Eye (tissue), 1 donor: Measurements from ENCODE around the gene CCL26.
A peak's percentile ranks its signal among the peaks of the same experiment; 100 is the strongest.
"Not testable (repeated sequence)": the region's sequence is repeated elsewhere in the genome, so short reads cannot be mapped to it uniquely, and the experiment has no call there.

Experiments used
- DNase-seq: peaks from one replicate; pipeline ENCODE4 v3.0.0-alpha.2; 2015

Gene CCL26

GRCh38 chr7:75738604-75738974, 33.4 kb downstream of the CCL26 start, which contains the start of gene HIP1:
Gene HIP1 (minus strand): TSS chr7:75738941. CDS start chr7:75738920, 21 bp downstream.
- no peak for DNase-seq

DNA sequence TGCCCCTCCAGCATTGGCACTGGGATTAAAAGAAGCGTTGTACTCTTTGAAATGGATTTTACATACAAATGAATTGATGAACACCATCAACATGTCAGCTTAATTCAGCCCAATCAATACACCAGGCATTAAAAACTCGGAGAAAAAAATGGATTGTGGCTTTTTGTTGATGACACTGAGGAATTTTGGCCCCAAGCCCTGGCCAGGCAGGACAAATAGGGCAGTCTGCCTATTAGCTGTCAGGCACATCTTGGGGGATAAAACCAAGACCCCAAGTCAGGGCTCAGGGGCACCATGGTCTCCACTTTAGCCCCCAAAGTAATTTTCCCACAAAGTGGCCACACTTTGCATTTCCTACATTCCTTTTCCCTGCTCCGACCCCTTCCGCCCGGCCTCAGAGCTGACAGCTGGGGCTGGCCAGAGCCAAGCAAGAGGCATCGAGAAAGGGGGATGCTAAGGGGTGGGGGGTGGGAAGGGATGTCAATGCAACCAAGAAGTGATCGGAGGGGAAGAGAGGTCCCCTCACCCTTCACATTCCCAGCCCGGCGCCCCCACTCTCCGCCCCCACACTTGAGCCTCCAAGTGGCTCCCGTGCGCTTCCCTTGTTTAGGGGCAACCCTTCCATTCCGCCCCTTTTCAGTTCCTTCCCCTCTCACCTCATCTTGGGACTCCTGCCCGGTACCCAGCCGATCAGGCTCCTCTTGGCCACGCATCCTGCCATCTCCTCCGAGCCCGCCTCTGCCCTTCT, 34.0 kb downstream of the CCL26 start:
- peak; percentile 62 for DNase-seq

DNA sequence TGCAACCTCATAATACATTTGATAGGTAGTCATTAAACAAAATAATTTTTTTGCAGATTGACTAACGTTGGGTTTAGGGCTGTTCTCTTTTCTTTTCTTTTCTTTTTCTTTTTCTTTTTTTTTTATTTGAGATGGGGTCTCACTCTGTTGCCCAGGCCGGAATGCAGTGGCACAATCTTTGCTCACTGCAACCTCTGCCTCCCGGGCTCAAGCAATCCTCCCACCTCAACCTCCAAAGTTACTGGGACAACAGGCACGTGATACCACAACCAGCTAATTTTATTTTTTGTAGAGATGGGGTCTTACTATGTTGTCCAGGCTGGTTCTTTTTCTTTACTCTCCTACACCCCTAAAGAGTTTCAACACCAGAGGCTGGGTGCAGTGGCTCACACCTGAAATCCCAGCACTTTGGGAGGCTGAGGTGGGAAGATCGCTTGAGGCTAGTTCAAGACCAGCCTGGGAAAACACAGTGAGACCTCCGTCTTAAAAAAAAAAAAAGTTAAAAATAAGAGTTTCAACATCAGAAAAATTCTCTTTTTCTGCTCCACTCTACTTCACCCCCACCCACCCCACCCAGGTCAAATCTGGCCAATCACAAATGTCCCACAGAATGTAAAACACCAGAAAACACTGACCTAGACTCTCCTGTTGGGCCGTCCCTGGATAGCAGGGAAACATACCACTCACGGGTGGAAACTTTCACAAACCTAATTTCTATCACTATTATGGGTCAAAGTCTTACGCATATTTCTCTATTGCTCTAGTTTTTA, 36.2 kb downstream of the CCL26 start:
- DNase-seq: no peak

GRCh38 chr7:75734586-75735458, 37.2 kb downstream of the CCL26 start:
- DNase-seq: peak; percentile 15

GRCh38 chr7:75732764-75733630, 39.0 kb downstream of the CCL26 start:
- DNase-seq: peak; percentile 15

GRCh38 chr7:75732016-75732521, 39.9 kb downstream of the CCL26 start:
- no peak for DNase-seq

GRCh38 chr7:75729851-75730274, 42.1 kb downstream of the CCL26 start:
- no peak for DNase-seq

GRCh38 chr7:75727881-75728593, 44.0 kb downstream of the CCL26 start:
- DNase-seq: no peak

DNA sequence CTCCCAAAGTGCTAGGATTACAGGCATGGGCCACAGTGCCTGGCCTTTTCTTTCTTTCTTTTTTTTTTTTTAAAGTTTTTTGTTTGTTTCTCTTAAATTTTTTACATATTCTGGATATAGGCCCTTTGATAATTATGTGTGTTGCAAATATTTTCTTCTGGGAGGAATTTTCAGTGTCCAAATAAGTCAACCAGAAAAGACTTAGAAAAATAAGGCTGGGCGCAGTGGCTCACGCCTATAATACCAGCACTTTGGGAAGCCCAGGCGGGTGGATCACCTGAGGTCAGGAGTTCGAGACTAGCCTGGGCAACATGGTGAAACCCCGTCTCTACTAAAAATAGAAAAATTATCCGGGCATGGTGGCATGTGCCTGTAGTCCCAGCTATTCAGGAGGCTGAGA, 44.7 kb downstream of the CCL26 start:
- not testable (repeated sequence) for DNase-seq

DNA sequence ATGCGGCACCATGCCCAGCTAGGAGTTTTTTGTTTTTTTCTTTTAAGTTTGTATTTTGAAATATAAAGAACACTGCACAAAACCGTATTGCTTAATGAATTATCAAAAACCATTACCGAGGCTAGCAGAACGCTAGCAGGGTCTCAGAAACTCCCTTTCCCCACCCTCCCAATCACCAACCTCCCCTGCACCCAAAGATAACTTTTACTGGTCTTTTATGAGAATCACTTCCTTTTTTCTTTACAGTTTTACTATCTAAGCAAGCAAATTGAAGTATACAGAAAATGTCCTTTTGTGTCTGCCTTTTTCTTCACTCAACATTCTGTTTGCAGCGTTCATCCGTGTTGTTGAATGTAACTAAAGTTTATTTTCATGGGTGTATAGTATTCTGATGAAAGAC, 46.7 kb downstream of the CCL26 start:
- DNase-seq: no peak

GRCh38 chr7:75723444-75723843, 48.6 kb downstream of the CCL26 start:
- no peak for DNase-seq

DNA sequence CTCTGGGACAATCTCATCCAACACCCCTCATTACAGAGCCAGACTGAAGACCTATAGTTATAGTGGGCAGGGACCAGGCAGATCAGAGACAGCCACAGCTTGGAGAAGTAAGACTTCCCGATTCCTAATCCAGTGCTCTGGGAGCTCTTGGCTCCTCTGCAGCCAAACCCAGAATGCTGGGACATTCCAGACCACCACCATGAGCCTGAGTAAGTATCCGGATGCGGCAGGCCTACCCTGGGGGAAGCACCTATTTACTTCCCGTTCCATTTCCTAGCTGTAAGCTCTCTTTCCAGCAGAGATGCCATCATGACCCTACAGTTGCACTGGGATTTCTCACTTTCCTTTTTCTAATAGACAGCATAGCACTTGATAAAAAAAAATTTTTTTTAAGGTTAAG, 49.6 kb downstream of the CCL26 start:
- DNase-seq: no peak

DNA sequence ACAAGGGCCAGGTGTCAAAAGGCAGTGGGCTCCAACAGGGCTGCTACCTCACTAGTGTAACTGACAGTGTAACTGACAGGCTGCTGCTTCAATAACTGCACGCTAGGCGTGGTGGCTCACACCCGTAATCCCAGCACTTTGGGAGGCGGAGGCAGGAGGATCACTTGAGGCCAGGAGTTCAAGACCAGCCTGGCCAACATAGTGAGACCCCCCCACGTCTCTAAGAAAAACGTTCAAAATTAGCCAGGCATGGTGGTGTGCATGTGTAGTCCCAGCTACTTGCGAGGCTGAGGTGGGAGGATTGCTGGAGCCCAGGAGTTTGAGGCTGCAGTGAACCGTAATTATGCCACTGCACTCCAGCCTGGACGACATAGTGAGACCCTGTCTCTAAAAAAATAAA, 50.1 kb downstream of the CCL26 start:
- DNase-seq: not testable (repeated sequence)

DNA sequence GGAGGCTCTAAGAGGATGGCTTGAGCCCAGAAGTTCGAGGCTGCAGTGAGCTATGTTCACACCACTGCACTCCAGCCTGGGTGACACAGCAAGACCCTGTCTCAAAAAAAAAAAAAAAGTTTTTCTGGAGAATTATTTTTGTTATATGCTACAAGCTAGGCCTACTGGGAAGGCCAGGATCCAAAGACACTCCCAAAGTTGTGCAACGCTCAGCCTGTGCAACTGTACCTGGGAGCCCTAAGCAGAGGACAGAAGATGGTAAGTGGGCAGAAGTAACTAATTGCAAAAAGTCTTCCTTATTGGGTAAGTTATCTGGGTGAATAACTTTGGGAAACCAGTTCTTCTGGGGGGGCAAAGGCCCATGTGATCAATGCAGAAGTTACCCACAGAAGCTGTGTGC, 50.6 kb downstream of the CCL26 start:
- DNase-seq: no peak

DNA sequence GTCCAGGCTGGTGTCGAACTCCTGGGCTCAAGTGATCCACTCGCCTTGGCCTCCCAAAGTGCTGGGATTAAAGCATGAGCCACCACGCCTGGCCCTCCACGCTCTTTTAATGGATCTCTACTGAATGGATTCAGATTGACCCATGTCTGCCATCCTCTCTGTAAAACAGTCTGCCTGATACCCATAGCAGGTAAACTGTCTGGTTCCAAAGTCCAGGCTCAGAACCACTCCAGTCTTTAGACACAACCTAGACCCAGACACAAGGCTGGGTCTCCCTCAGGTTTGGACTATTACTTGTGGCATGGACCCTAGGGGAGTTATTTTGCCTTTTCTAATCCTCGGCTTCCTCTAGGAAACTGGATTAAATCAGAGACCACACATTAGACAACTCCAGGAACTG, 52.4 kb downstream of the CCL26 start:
- DNase-seq: no peak
